RKO (cell line): ENCODE results near the gene JUNB.

Experiments
- DNase-seq: peaks from one replicate; pipeline ENCODE4 v3.0.0-alpha.2; 2016; ENCODE audit warnings: low spot score

JUNB gene

DNA sequence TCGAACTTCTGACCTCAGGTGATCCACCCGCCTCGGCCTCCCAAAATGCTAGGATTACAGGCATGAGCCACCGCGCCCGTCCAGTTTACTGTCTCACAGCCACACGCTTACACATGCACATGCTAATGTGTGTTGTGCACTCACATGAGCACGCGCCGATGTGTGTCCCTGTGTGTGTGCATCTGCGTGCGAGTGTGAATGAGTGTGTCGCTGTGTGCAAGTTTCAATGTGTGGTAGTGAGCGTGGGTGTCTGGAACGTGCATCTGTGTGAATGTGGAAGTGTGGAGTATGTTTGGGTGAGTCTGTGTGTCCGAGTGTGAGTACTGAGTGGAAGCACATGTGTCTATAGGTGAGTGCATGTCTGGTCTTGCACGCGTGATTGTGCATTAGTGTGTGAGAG is 51.2 kb downstream of the JUNB start:
- no peak for DNase-seq
